COLO668 (cell line): ENCODE results near the gene USP46.

Experiments used
- DNase-seq: peaks from one replicate; lab custom pipeline; 2025; ENCODE audit not compliant: unreplicated experiment; lab: John Stamatoyannopoulos, UW

Gene USP46

DNA sequence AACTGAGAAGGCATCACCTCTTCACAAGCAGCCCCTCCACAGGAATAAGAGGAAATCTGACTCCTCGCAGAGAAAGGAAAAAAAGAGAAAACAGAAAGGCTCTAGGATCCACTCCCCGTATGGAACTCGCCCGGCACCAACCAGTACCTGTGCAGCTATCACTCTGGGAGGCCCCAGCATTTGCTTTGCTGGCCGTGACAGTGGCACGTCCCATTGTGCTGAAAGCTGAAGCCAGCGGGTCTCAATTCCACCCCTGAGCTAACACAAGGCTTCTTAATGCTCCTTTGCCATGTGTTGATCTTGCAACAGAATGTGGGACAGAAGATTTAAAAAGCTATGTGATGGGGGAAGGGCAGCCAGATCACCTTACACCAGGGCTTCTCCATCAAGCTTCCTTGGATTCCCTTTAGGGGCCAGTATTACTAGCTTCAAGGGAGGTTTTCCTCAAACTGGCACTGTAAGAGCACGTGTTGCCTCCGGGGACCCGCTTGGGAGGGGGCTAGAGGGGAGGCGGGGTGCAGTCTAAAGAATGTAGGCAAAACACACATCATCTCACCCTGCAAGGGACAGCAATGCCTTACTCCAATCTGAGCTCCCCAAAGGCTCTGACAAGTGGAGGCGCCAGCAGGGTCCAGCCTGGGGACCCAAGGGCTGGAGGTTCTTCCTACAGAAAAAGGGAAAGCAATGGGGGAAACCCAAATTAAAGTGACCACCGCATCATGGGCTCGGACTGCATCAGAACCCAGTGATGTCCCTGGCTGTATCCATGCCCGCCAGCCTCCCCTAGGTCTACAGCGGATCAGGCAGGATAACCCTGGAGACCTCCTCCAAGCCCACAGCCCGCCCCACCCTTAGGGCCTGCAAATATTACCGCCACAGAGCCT, 1.2 kb downstream of the USP46 start:
- DNase-seq: peak; percentile 28

DNA sequence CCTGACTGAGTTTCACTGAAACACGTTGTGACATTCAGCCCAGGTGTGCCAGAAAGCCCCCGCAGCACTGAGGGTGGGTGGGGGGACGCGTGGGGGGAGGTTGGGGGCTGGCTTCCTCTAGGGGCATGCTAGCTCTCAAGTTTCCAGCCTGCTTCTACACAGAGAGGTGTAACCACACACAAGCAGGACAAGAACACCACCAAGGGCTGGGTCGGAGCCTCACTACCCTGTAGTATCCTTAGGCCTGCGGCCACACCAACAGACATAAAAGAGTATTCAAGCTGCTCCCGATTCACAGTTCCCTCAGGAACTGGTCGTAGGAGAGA, 1.8 kb downstream of the USP46 start:
- DNase-seq: no peak

DNA sequence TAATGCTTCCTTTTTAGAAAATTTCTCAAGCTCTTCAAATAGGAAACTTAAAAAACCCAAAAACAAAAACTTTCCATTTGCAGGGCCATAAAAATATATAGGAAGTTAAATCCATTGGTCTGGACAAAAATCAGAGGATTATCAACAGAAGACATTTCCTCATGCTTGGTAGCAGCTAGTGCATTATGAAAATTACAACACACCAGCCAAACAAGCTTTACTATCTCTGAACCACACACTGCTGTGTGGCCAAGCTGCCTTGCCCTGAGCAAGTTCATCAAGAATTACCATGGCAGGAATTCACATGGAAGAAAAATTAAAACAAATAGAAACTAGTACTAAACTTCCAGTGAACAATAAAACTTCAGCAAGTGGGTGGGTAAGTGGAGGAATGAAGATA, 3.6 kb downstream of the USP46 start:
- no peak for DNase-seq

DNA sequence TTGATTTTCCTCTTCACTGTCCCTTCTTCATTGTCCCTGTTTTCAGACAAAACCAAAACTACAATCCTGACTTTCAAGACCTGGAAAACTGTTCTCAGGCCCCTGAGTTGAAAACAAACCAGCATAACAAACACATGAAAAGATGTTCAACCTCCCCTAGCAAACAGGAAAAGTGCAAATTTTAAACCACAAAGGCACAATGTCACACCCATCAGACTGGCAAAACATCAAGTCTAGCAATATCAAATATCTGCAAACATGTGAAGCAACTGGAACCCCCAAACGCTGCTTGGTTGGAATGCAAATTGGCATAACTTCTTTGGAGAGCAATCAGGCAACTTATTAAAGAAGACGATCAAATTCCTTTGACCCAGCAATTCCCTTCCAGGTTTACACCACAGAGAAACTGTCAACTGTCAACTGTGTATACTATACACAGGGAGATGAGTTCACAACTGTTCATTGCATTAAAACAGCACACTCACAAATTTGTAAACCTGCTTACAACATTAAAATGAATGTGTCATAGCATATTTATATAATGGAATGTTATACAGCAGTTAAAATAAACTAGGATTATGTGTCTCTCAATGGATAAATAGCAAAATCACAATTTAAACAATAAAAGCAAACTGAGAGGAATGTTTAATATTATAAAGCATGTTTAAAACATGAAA, 7.0 kb downstream of the USP46 start:
- DNase-seq: no peak

DNA sequence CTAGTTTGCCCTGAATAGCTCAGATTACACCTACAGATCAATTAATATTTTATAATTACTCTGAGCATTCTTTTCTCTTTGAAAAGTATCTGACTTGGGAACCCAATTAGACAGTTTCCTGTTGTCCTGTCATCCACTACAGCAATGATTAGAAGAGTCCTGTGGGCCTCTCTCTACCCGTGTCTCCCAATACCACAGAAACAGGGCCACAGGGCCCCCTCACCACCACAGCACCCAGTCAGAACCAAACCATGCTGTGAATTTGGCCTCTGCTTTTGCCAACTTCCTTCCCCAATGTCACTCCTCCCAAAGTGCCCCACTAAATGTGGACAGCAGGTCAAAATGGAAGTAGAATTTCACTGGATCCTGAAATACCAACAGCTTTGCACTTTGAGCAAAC, 10.3 kb downstream of the USP46 start:
- DNase-seq: no peak

DNA sequence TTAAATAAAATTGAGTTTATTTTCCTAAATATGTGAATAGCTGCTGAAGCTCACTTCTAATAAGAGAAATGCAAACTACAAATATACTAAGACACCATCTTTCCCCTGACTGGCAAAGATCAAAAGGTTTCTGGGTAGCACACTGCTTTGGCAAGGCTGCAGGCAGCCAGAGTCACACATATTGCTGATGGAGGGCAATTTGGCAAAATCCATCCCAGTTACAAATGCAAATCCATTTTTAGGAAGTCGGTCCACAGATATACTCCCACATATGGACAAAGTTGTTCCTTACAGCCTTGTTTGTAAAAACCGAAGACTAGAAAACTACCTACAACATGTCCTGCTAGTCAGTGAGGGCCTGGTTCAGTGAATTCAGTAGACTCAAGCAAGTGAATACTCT, 12.4 kb downstream of the USP46 start:
- DNase-seq: no peak

DNA sequence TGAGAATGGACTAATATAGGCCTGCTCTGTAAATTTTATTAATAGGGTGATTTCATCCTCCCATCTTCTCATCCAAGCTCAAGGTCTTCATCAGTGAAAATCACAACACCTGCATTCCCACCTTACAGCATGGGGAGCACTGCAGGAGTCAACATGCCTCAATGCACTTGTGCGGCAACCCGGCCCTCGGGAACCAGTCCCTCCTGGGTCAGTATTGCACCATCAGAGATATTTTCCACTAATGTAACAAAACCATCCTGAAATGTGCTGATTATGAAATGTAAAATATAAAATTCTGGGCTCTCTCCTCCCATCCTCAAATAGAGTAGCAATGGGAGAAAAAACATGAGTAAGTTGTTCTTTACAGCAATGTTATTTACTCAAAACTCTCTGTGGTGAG, 13.0 kb downstream of the USP46 start:
- DNase-seq: no peak

DNA sequence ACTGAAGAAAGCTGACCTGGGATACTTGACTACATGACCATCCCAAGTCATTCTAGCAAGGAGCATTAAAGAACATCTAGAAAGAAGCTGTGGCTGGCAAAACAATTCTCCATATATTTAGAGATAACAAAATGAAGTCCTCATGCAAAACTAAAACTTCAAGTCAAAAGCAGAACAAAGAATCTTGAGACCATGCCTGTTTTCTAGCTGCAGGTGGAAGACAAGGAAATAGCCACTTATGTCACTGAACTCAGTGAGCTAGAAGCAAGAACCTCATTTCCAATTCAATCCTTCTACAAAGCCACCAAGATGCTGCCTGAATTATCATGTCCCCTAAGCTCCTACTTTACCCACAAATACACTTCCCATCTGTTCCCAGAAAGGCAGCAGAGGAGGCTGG, 13.8 kb downstream of the USP46 start:
- DNase-seq: no peak

DNA sequence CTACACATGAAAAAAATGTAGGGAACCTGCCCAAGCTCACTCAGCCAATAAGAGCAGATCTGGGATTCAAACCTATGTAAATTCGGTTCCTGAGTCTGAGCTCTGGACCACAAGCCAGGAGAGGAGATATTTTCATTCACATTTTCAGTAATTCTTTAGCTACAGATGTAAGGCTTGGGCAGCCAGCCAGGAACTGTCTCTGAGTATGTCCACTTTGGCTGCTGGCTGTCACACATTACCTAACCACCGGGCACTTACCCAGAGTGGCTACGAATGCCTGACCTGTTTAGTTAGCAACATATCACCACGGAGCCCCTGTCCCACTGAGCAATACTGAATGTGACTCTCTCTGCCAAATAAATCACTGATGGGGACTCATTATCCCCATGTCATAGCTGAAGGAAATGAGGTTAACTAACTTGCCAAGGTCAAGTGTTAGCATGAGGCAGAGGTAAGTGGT, 15.3 kb downstream of the USP46 start:
- peak; percentile 12 for DNase-seq

DNA sequence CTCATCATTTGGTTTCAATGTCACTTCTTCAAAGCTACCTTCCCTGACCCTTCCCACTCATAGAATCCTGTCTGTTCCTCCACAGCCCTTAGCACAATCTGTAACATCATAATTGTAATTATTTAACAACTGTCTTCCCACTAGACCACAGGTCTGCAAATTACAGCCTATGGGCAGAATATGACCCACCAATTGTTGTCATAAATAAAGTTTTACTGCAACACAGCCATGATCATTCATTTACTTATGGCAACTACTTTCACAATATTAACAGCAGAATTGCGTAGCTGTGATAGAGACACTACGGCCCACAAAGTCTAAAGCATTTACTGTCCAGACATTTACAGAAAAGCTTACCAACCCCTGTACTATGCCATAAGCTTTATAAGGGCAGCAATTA, 15.9 kb downstream of the USP46 start:
- no peak for DNase-seq

DNA sequence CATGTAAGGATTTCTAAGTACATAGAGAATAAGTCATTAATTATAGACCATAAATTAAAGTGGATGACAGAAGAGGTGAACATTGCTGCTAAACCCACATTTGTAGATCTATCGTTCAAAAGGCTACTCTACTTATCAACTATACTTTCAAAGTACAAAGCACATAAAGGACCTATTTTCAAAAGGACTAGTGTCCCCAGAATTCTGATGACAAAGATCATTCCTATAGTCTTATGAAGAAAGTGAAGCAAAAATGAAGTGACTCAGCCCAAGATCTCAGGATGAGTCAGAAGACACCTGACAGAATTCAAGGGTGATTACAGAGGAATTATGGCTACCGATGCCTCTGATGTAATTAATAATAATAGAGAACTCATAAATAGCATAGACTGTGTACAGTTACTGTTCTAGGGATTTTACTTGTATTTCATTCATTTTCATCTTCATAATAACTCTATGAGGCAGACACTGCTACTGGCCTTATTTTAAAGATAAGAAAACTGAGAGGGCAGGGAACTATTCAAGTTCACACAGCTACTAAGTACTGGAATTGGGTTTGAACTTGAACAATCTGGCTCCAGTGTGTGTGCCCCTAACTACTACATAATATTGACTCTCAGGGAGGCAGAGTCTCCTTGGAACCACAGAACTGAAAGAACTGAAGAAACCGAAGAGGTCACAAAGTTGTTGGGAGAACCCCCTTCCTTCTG, 17.1 kb downstream of the USP46 start:
- no peak for DNase-seq

DNA sequence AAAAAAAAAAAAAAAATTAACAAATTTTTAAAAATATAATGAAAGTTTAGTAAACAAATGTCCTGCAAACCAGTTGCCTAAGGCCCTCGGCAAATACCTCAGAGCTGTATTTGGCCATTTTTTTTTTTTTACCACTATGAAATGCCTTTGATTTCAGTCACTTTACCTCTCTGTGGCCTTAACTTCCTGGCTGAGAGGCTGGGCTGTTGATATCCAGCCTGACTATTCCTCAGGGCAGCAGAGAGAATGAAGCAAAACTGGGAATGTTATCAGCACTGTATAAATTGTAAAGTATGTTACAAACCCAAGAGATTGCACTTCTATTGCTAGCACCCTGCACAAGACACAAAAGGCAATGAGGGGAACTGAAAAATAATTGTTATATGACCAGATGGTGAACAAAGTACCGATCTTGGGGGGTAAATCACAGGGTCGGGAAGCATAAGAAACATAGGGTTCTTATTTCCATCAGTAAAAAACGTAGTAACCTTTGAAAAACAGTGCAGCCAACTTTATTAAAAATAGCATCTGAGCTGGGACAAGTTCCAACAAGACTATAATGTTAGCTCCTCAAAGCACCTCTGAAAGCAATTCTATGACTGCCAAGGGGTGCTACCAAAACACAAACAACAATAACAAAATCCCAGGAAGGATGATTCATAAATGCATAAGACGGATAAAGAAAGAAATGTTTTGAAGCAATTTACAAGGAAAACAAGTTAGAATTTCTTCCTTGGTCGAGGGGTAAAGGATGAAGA, 18.1 kb downstream of the USP46 start:
- no peak for DNase-seq

DNA sequence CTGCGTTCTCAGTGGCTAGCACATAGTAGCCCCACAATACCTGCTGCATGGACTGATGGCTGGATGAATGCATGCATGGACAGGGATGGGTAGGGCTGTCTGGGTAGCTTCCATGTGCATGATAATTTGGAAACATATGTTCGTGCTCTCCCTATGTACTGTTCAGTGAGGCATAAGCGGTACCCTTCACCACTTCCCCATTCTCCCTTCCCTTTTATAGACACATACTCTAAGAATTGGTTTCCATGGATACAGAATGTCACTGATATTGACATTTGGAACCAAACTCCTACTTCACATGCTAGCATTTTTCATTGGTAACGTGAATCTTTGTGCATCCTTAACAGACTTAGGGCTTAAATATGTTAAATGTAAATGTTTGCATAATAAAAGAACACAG, 20.4 kb downstream of the USP46 start:
- no peak for DNase-seq

DNA sequence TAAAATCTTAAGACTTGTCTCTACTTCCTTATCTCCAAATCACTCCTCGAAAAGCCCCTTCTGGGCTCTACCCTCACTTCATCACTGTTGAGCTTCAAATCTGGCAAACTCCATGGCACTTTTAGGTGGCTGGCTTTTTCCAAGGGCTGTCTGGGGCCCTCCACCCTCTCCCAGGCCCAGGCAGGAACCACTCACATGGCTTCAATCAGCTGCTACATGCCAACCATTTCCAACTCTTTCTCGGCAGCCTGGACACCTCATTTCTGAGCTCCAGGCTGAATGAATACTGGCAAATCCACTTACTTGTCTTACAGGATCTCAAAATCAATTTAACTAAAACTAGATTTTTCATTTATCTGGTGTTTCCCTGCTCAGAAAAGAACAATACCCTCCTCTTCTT, 22.0 kb downstream of the USP46 start:
- DNase-seq: no peak

DNA sequence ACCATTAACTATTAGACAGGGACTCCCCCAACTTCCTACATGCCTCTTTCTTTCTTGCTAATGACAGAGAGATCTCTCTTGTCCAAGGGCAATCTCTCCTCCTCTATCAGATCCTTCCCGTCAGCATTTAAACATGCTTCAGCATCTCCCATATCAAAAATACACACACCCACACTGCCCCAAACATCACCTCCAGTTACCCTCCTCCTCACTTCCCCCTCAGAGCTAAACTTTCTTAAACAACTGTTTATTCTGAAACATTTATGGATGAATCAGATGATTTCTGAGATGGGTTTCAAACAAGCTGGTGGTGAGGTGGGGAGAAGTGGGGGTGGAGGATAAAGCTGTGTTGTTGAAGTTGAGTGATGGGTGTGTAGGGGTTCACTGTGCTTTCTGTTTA, 23.5 kb downstream of the USP46 start:
- no peak for DNase-seq

DNA sequence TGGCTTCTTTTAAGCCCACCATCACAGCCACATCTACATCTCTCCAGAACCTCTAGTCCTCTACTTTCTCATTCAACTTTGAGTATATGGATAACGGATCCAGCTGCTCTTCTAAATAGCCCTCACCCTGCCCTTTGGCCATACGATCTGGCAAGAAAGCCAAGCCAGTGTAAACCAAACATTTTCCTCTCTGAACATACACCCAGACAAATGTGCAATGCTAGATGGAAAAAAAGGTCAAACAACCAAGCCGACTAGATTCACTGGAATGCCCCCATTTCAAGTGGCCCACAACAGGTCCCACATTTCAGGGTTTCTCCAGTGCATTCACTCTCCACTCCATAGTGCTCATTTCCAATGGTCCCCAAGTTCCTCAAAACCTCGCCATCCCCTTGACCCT, 24.0 kb downstream of the USP46 start:
- DNase-seq: no peak

DNA sequence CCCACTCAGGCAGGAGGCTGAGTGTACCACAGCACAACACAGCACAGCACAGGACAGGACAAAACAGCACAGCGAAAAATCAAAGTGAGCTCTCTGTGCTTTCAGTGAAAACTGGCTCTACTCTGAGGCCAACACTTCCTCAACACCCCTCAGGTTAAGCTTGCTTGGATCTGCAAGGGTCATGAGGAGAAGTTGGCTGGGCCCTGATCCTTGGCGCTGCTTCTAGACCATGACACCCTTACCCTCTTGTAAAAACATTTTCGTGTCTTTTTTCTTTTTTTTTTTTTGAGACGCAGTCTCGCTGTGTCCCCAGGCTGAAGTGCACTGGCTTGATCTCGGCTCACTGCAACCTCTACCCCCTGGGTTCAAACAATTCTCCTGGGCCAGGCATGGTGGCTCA, 25.3 kb downstream of the USP46 start:
- no peak for DNase-seq

DNA sequence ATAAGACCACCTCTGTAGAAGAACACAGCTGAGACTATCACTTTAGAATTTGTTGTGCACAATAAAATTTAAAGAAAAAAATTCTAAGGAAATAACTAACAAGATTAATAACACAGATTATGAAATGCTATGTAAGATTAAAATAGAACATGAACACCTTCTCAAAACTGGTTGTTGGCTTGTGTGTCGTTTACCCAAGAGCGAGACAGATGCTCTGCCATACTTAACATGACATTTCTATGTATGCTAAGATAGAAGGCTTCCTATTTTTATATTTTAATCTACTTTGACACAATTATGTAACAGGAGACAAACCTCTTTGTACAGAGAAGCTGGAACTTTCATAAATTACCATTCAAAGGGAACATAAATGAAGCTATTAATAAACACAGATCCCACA, 30.1 kb downstream of the USP46 start:
- DNase-seq: no peak

DNA sequence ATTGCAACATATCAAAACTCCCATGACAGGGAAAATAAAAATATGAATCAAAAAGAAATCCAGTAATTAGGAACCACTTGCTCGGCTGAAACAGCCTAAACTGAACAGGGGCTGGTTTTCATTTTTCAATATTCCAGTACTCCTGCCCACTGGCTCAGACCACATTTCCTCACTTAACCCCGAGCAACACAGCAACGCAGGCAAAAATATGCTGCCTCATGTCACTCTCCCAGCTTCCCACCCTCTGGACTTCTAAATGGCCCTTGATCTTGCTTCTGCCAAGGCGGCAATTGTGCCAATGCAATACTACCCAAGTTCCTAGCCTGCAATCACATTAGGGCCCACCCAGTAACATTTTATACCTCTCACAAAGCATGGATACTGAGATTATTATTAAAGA, 30.6 kb downstream of the USP46 start:
- no peak for DNase-seq

DNA sequence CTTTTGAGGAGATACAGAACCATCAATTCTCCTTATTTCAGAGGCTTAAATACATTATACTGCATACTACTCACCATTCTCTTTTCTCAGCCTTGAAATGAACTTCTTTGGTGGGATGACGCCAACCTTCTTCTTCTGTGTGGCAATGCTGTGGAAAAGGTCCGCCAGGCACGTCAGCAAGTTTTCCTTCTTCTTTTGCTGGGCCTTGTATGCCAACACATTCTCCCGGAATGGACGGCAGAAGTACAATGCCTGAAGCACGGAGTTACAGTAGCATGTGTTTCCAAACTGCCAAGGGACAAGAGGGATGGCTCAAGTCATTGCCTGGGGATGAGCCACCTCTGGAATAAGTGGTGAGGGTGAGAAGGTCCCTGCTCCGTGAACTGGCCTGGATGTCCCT, 31.2 kb downstream of the USP46 start:
- DNase-seq: no peak

DNA sequence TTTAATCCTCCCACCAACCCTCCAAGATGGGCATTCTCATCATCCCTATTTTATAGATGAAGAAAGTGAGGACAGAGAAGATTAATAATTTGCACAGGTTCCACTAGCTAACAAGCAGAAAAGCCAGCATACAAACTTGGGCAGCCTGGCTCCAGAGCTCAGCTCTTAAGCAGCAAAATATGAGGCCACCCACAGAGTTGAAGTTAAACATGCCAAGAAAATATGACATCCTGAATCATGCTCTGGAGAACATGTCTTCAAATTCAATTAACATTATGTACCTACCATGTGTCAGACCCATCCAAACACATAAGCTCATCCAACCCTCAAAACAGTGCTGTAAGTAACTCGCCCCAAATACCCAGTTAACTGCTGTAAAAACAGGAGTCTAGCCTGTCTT, 33.9 kb downstream of the USP46 start:
- DNase-seq: no peak
